Gastrocnemius medialis (tissue), 4 donors: Measurements from ENCODE around the gene ERI3.

Experiments used
- CTCF ChIP-seq, 5 experiments: fragments of 450-650 bp in 3 of 5; fragments of 200-600 bp in 2 of 5; sonication (generic) in 2 of 5; IDR thresholded peaks in 4 of 5; conservative IDR thresholded peaks in 1 of 5; 1 replicate in 4 of 5; 2 replicates in 1 of 5; pipeline ENCODE4 v1.5.1; 2016 to 2019; ENCODE audit warnings: antibody characterized with exemption in 5 of 5, mild to moderate bottlenecking in 3 of 5, moderate library complexity in 3 of 5
- POLR2A ChIP-seq, 2 donors: fragments of 450-650 bp; IDR thresholded peaks; one replicate each; pipeline ENCODE4 v1.6.1; 2017; ENCODE audit warnings: antibody characterized with exemption in 2 of 2, mild to moderate bottlenecking in 2 of 2, moderate library complexity in 2 of 2

- TF ChIP-seq CTCF (IDR thresholded peaks at IDR 0.05 in 4 of 5, conservative IDR thresholded peaks at IDR 0.05 in 1 of 5) (no peak), POLR2A (IDR thresholded peaks at IDR 0.05) (no peak)
Observed at GRCh38 chr1:44246806-44247205, 108.3 kb downstream of the ERI3 start.
